Measurements from ENCODE around the gene GALNT13.

DNA sequence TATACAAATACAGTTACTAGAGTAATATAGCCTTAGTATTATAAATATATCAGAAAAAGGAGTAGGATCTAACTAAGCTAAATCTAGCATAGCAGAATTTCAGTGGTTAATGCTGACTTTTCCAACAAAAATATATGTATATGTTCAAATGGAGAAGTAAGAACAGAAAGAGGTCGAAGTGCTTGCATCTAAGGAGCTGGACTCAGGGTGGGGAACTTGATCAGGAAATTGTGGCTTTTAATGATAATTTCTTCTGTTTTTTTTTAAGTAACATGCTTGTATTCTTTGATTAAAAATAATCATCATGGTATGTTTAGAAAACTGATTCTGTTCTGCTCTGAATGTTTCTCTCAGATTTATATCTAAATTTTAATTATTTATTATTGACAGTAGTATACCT lies 327.1 kb downstream of the GALNT13 start:
- no peak for TF ChIP-seq POLR2A (IDR thresholded peaks at IDR 0.05)
- TF ChIP-seq, protein P1, sequence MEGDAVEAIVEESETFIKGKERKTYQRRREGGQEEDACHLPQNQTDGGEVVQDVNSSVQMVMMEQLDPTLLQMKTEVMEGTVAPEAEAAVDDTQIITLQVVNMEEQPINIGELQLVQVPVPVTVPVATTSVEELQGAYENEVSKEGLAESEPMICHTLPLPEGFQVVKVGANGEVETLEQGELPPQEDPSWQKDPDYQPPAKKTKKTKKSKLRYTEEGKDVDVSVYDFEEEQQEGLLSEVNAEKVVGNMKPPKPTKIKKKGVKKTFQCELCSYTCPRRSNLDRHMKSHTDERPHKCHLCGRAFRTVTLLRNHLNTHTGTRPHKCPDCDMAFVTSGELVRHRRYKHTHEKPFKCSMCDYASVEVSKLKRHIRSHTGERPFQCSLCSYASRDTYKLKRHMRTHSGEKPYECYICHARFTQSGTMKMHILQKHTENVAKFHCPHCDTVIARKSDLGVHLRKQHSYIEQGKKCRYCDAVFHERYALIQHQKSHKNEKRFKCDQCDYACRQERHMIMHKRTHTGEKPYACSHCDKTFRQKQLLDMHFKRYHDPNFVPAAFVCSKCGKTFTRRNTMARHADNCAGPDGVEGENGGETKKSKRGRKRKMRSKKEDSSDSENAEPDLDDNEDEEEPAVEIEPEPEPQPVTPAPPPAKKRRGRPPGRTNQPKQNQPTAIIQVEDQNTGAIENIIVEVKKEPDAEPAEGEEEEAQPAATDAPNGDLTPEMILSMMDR (IDR thresholded peaks at IDR 0.05) = no peak

All from adrenal gland (tissue), 5 donors.